Muscle layer of duodenum (tissue), 2 donors: ENCODE results near the gene H6PD.

ENCODE experiments used
- H3K27ac ChIP-seq: one replicate; pipeline ENCODE4 v1.7.0; 2013; ENCODE audit warnings: mild to moderate bottlenecking, low read length
- H3K27me3 ChIP-seq: one replicate; pipeline ENCODE4 v1.7.0; 2013; ENCODE audit warnings: low read depth, mild to moderate bottlenecking, control low read depth, low read length
- H3K36me3 ChIP-seq, 2 donors: one replicate each; pipeline ENCODE4 v1.7.0; 2013; ENCODE audit warnings: low read length in 2 of 2, control low read depth in 1 of 2, mild to moderate bottlenecking in 1 of 2; ENCODE audit not compliant: insufficient read depth in 2 of 2, control insufficient read depth in 1 of 2
- H3K4me1 ChIP-seq, 2 donors: one replicate each; pipeline ENCODE4 v1.7.0; 2013; ENCODE audit warnings: low read length in 2 of 2, mild to moderate bottlenecking in 2 of 2, control low read depth in 1 of 2, moderate library complexity in 1 of 2; ENCODE audit not compliant: insufficient read depth in 2 of 2, control insufficient read depth in 1 of 2
- H3K4me3 ChIP-seq, 2 donors: one replicate each; pipeline ENCODE4 v1.7.0; 2013; ENCODE audit warnings: low read length in 2 of 2, low read depth in 1 of 2, mild to moderate bottlenecking in 1 of 2
- H3K9me3 ChIP-seq, 2 donors: one replicate each; pipeline ENCODE4 v1.7.0; 2013; ENCODE audit warnings: low read length in 2 of 2, control low read depth in 1 of 2, mild to moderate bottlenecking in 1 of 2; ENCODE audit not compliant: control insufficient read depth in 1 of 2
- donor health status: healthy.

H6PD gene

GRCh38 chr1:9262096-9262986 lies 27.8 kb downstream of the H6PD start:
- Histone ChIP-seq H3K9me3 (no peaks in the 10 kb centered on the region), H3K4me1 (peaks cover 0 to 2% of the 10 kb centered on the region in 2 donors), H3K27ac (no peak overlapping the region), H3K4me3 (no peak overlapping the region), H3K36me3 (peaks cover 23 to 49% of the 10 kb centered on the region in 2 donors), H3K27me3 (no peaks in the 10 kb centered on the region)

GRCh38 chr1:9263276-9263855 lies 28.8 kb downstream of the H6PD start:
- peaks cover 23 to 49% of the 10 kb centered on the region in 2 donors for H3K36me3 ChIP-seq
- H3K27me3 ChIP-seq = no peaks in the 10 kb centered on the region
- H3K27ac ChIP-seq = no peak overlapping the region
- peaks cover 0 to 6% of the 10 kb centered on the region in 2 donors for H3K4me1 ChIP-seq
- no peaks in the 10 kb centered on the region for H3K9me3 ChIP-seq
- no peak overlapping the region for H3K4me3 ChIP-seq

- peaks cover 0 to 6% of the 10 kb centered on the region in 2 donors for H3K4me1 ChIP-seq
- no peak overlapping the region for H3K4me3 ChIP-seq
- H3K9me3 ChIP-seq = no peaks in the 10 kb centered on the region
- no peaks in the 10 kb centered on the region for H3K27me3 ChIP-seq
- H3K36me3 ChIP-seq = peaks cover 23 to 51% of the 10 kb centered on the region in 2 donors
- H3K27ac ChIP-seq = no peak overlapping the region
These were observed 29.7 kb downstream of the H6PD start for GRCh38 chr1:9263984-9264872.

GRCh38 chr1:9265037-9265436 lies 30.5 kb downstream of the H6PD start:
- Histone ChIP-seq H3K27ac (no peak overlapping the region), H3K4me3 (no peak overlapping the region), H3K27me3 (no peaks in the 10 kb centered on the region), H3K36me3 (peaks cover 23 to 57% of the 10 kb centered on the region in 2 donors), H3K9me3 (no peaks in the 10 kb centered on the region), H3K4me1 (peaks cover 0 to 6% of the 10 kb centered on the region in 2 donors)

GRCh38 chr1:9265968-9266367 lies 31.4 kb downstream of the H6PD start:
- Histone ChIP-seq H3K27ac (no peak overlapping the region), H3K9me3 (no peaks in the 10 kb centered on the region), H3K36me3 (peaks cover 23 to 57% of the 10 kb centered on the region in 2 donors), H3K4me3 (no peak overlapping the region), H3K4me1 (peaks cover 0 to 15% of the 10 kb centered on the region in 2 donors), H3K27me3 (no peaks in the 10 kb centered on the region)

- no peaks in the 10 kb centered on the region for H3K9me3 ChIP-seq
- peaks cover 22 to 47% of the 10 kb centered on the region in 2 donors for H3K36me3 ChIP-seq
- peaks cover 0 to 15% of the 10 kb centered on the region in 2 donors for H3K4me1 ChIP-seq
- no peaks in the 10 kb centered on the region for H3K27me3 ChIP-seq
- H3K4me3 ChIP-seq = no peak overlapping the region
- no peak overlapping the region for H3K27ac ChIP-seq
These were observed 32.7 kb downstream of the H6PD start for GRCh38 chr1:9267352-9267686.

GRCh38 chr1:9267827-9268581 lies 33.4 kb downstream of the H6PD start:
- Histone ChIP-seq H3K4me3 (no peak overlapping the region), H3K27me3 (no peaks in the 10 kb centered on the region), H3K36me3 (peaks cover 15 to 41% of the 10 kb centered on the region in 2 donors), H3K4me1 (peaks cover 0 to 15% of the 10 kb centered on the region in 2 donors), H3K9me3 (no peaks in the 10 kb centered on the region), H3K27ac (no peak overlapping the region)

GRCh38 chr1:9269078-9269501 lies 34.5 kb downstream of the H6PD start:
- H3K4me3 ChIP-seq = no peak overlapping the region
- H3K36me3 ChIP-seq = peaks cover 12 to 32% of the 10 kb centered on the region in 2 donors
- peaks cover 0 to 15% of the 10 kb centered on the region in 2 donors for H3K4me1 ChIP-seq

GRCh38 chr1:9269721-9270120 lies 35.1 kb downstream of the H6PD start:
- H3K4me1 ChIP-seq = peaks cover 0 to 15% of the 10 kb centered on the region in 2 donors
- no peaks in the 10 kb centered on the region for H3K27me3 ChIP-seq
- no peak overlapping the region for H3K4me3 ChIP-seq
- no peak overlapping the region for H3K27ac ChIP-seq
- peaks cover 7 to 25% of the 10 kb centered on the region in 2 donors for H3K36me3 ChIP-seq
- H3K9me3 ChIP-seq = no peaks in the 10 kb centered on the region

More at GRCh38 chr1:9269078-9269501, 34.5 kb downstream of the H6PD start:
- no peaks in the 10 kb centered on the region for H3K27me3 ChIP-seq
- H3K27ac ChIP-seq = no peak overlapping the region
- no peaks in the 10 kb centered on the region for H3K9me3 ChIP-seq

GRCh38 chr1:9270290-9270883 lies 35.8 kb downstream of the H6PD start:
- H3K9me3 ChIP-seq = no peaks in the 10 kb centered on the region
- H3K27ac ChIP-seq = no peak overlapping the region
- peaks cover under 1 to 19% of the 10 kb centered on the region in 2 donors for H3K36me3 ChIP-seq
- peaks cover 0 to 19% of the 10 kb centered on the region in 2 donors for H3K4me1 ChIP-seq
- H3K4me3 ChIP-seq = no peak overlapping the region
- no peaks in the 10 kb centered on the region for H3K27me3 ChIP-seq
